PC-9 (cell line): ENCODE measurements around the gene PPAT. TPM values are rescaled to one million over a fixed set of nuclear protein-coding genes. Genes with fewer than 3 reads are reported as not detected.

Source experiments
- BruUV-seq: library from RNA; stranded (reverse); fragments of 400-500 nt; replicated peaks from 2 replicates; lab custom pipeline; 2021; lab: Mats Ljungman, UMichigan
- CTCF ChIA-PET: fragments of 300-600 bp; sonication (Branson Sonifier 250); formaldehyde crosslinking; loops from one replicate; lab custom pipeline; 2022; ENCODE audit warnings: antibody characterized with exemption; lab: Charles Lee
- POLR2A ChIA-PET: fragments of 300-600 bp; sonication (Branson Sonifier 250); formaldehyde crosslinking; loops from one replicate; lab custom pipeline; 2022; ENCODE audit warnings: antibody characterized with exemption; ENCODE audit not compliant: unreplicated experiment; lab: Charles Lee
- DNase-seq, 2 experiments: peaks; one replicate each; pipeline versions ENCODE4 v3.0.0 to v3.0.0-alpha.2; 2015 to 2022; ENCODE audit warnings: mixed read lengths in 1 of 2
- H2AFZ ChIP-seq: fragments of 200-600 bp; sonication (generic); 2 replicates; pipeline ENCODE4 v1.8.1; 2017; ENCODE audit warnings: antibody characterized with exemption
- H3F3A ChIP-seq: fragments of 200-600 bp; sonication (generic); 2 replicates; pipeline ENCODE4 v1.8.1; 2017; ENCODE audit warnings: antibody characterized with exemption, mild to moderate bottlenecking, low read depth; ENCODE audit not compliant: insufficient read depth
- H3K27ac ChIP-seq: fragments of 200-600 bp; sonication (generic); 2 replicates; pipeline ENCODE4 v1.6.1; 2016; ENCODE audit warnings: mixed run types
- H3K27me3 ChIP-seq: fragments of 200-600 bp; sonication (generic); 2 replicates; pipeline ENCODE4 v1.6.1; 2016; ENCODE audit warnings: low read depth, mixed run types; ENCODE audit not compliant: insufficient read depth
- H3K36me3 ChIP-seq: fragments of 200-600 bp; sonication (generic); 2 replicates; pipeline ENCODE4 v1.6.1; 2016; ENCODE audit warnings: low read depth, mixed run types
- H3K4me1 ChIP-seq: fragments of 200-600 bp; sonication (generic); replicated peaks from 2 replicates; pipeline ENCODE4 v1.6.1; 2016; ENCODE audit warnings: mixed run types; ENCODE audit not compliant: insufficient read depth
- H3K4me2 ChIP-seq: fragments of 200-600 bp; sonication (generic); 2 replicates; pipeline ENCODE4 v1.6.1; 2017; ENCODE audit warnings: mixed run types
- H3K4me3 ChIP-seq: fragments of 200-600 bp; sonication (generic); 2 replicates; pipeline ENCODE4 v1.6.1; 2016; ENCODE audit warnings: mixed run types
- H3K79me2 ChIP-seq: fragments of 200-600 bp; sonication (generic); 2 replicates; pipeline ENCODE4 v1.6.1; 2017; ENCODE audit warnings: low read depth, mixed run types
- H3K9me2 ChIP-seq: fragments of 200-600 bp; sonication (generic); 2 replicates; pipeline ENCODE4 v1.8.1; 2017; ENCODE audit warnings: mild to moderate bottlenecking; ENCODE audit not compliant: insufficient read depth
- H3K9me3 ChIP-seq: fragments of 200-600 bp; sonication (generic); 2 replicates; pipeline ENCODE4 v1.8.1; 2016; ENCODE audit warnings: low read depth; ENCODE audit not compliant: insufficient read depth
- H4K20me1 ChIP-seq: fragments of 200-600 bp; sonication (generic); 2 replicates; pipeline ENCODE4 v1.8.1; 2017; ENCODE audit not compliant: insufficient read depth
- EZH2 ChIP-seq: fragments of 200-600 bp; sonication (generic); IDR thresholded peaks from 2 replicates; pipeline ENCODE4 v1.8.0; 2017; ENCODE audit warnings: antibody characterized with exemption, low read depth
- intact Hi-C: fragments of 100-400 bp; cut with micrococcal nuclease; formaldehyde crosslinking; loops from one replicate; pipeline ENCODE4 v1.10.0; 2022; ENCODE audit not compliant: unreplicated experiment
- total RNA-seq: library from RNA; stranded (reverse); gene quantifications from 2 replicates; pipeline ENCODE4 v1.2.3, GENCODE V29; 2021
- TF ChIP-seq, protein P1 (sequence below): fragments of 200-600 bp; sonication (generic); conservative IDR thresholded peaks from 2 replicates; pipeline ENCODE4 v1.6.1; 2017; ENCODE audit warnings: mixed run types, antibody characterized with exemption, mild to moderate bottlenecking, moderate library complexity

The PPAT gene
- total RNA-seq, 1 experiment from 2014 or later: 21.3 TPM

DNA sequence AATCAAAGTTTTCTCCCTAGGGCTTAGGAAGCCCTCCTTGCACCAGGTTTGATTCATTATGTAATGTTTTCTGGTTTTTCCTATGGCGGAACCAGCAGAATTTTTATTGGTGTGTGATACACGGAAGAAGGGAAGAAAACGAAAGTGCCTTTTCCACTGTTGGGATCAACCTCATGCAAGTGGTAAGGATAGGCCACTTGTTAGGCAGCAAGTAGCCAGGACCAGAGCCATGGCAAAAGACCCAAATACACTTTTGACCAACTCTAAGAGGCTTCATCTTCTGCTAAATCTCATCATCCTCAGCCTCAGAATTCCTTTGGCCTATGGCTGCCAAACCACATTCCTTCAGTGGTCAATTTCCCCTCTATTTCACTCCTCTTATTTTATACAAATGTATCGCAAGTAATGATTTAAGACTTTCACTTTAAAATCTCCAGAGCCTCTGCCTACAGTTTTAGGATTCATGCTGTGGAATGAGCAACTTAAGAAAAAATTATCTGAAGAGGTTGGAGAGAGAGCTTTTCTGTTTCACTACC, 21.2 kb downstream of the PPAT start:
- Histone ChIP-seq H2AFZ (no peak overlapping the region), H3K79me2 (peaks cover 68% of the 10 kb centered on the region), H4K20me1 (peaks cover 6% of the 10 kb centered on the region; the same call in 1 of the 2 replicates), H3K4me3 (no peak overlapping the region), H3K9me2 (no peaks in the 10 kb centered on the region), H3K27ac (0 out of 2 replicates have a peak overlapping the region, but pooled peaks have one; percentile 3), H3F3A (peaks cover 16% of the 10 kb centered on the region), H3K4me1 (peaks cover 26% of the 10 kb centered on the region), H3K9me3 (no peaks in the 10 kb centered on the region), H3K4me2 (no peak overlapping the region), H3K27me3 (no peaks in the 10 kb centered on the region), H3K36me3 (no peaks in the 10 kb centered on the region)
- ChIA-PET CTCF (no interaction called here), POLR2A (no interaction called here)
- no peak for TF ChIP-seq EZH2
- no peak for DNase-seq
- BruUV-seq: no TSS peak
- intact Hi-C loops: no loop called here

DNA sequence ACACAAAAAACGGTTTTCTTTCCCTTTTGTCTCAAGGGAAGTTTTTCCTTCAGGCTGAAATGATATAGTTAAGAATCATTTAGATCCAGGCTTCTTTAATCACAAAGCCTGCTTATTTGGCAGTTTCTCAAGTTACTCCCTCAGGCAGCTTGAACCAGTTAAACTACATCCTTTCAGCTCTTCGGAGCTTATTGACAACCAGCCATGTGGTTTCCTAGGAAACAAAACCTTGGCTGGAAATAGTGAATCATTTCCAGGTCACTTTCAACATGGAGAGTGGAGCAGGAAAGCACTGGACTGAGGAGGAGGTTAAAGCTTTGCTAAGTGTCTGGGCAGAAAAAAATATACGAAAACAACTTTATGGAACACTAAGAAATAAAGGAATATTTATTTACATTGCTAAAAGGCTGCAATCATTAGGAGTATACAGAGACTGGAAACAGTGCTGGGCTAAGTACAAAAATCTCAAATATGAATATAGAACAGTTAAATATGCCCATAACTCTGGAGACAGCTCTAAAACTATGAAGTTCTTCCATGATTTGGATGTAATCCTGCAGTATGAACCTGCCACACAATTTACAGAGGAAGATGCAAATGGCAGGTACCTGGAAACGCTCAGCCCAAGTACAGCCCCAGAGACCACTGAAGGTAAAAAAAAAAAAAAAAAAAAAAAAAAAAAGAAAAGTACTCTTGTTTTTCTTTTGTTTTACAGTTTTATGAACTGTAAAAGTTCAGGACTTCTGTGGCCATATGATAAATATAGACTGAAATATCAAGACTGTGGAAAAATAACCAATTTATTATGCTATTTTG, 25.0 kb downstream of the PPAT start:
- no peak for TF ChIP-seq EZH2
- TF ChIP-seq, protein P1, sequence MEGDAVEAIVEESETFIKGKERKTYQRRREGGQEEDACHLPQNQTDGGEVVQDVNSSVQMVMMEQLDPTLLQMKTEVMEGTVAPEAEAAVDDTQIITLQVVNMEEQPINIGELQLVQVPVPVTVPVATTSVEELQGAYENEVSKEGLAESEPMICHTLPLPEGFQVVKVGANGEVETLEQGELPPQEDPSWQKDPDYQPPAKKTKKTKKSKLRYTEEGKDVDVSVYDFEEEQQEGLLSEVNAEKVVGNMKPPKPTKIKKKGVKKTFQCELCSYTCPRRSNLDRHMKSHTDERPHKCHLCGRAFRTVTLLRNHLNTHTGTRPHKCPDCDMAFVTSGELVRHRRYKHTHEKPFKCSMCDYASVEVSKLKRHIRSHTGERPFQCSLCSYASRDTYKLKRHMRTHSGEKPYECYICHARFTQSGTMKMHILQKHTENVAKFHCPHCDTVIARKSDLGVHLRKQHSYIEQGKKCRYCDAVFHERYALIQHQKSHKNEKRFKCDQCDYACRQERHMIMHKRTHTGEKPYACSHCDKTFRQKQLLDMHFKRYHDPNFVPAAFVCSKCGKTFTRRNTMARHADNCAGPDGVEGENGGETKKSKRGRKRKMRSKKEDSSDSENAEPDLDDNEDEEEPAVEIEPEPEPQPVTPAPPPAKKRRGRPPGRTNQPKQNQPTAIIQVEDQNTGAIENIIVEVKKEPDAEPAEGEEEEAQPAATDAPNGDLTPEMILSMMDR: no peak
- ChIA-PET POLR2A (interaction anchor here (0.5 to 1.1 kb wide), 5 partner anchors 23 to 1241 kb away, joined by 3 to 5 read pairs (median 3); partner anchors contain the start of gene AASDH), CTCF (interaction anchor here (0.6 kb wide), 1 partner anchor 984 kb away, joined by 8 read pairs; no protein-coding TSS in a partner anchor)
- peak overlapping the region; percentile 80 for H3K4me2 ChIP-seq
- no TSS peak for BruUV-seq
- H3K4me3 ChIP-seq: peak overlapping the region; percentile 48; the same call in 1 of the 2 replicates
- H3F3A ChIP-seq: peaks cover 16% of the 10 kb centered on the region
- H2AFZ ChIP-seq: peak overlapping the region; percentile 37; the same call in 1 of the 2 replicates
- H3K9me2 ChIP-seq: no peaks in the 10 kb centered on the region
- H3K36me3 ChIP-seq: no peaks in the 10 kb centered on the region
- peak; percentile 51 to 93 for DNase-seq
- H3K27me3 ChIP-seq: no peaks in the 10 kb centered on the region
- H3K79me2 ChIP-seq: peaks cover 56% of the 10 kb centered on the region
- no peaks in the 10 kb centered on the region for H3K9me3 ChIP-seq
- peak overlapping the region; percentile 69 for H3K27ac ChIP-seq
- peaks cover 29% of the 10 kb centered on the region for H3K4me1 ChIP-seq
- H4K20me1 ChIP-seq: peaks cover 5% of the 10 kb centered on the region; the same call in 1 of the 2 replicates
- intact Hi-C loops: loop anchor here (2.0 kb wide), 1 partner anchor 24 kb away; the partner anchor contains the start of gene PPAT

DNA sequence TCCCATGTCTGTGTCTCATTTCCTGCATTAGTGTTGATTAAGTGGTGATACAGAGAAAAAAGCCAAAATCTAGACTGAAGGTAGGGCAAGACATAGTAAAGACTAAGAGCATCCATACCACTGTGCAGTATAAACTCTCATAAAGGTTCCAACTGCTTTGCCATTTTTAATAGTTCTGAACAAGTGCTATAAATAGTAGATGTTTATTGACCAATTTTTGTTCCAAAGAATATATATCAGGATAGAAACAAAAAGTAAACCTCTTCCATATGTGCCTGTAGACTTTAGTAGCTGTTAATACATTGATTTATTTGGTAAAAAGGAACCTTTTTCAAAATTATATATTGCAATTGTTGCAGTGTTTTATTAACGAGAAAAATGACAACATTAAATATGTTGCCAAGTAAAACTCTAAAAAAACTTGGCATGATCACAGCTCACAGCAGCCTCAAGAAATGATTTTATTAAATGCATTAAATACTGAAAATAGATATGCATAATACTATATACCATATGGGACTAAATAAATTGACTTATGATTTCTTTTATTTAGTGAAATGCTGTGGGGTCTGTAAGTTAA, 25.8 kb downstream of the PPAT start:
- Histone ChIP-seq H3K4me1 (peaks cover 29% of the 10 kb centered on the region), H3K4me3 (peak overlapping the region; percentile 13; the same call in 1 of the 2 replicates), H2AFZ (no peak overlapping the region), H3K27ac (peak overlapping the region; percentile 69), H3K9me2 (no peaks in the 10 kb centered on the region), H3K27me3 (no peaks in the 10 kb centered on the region), H4K20me1 (peaks cover 5% of the 10 kb centered on the region; the same call in 1 of the 2 replicates), H3K9me3 (no peaks in the 10 kb centered on the region), H3K36me3 (no peaks in the 10 kb centered on the region), H3K79me2 (peaks cover 52% of the 10 kb centered on the region), H3F3A (peaks cover 16% of the 10 kb centered on the region), H3K4me2 (peak overlapping the region; percentile 80)
- ChIA-PET CTCF (no interaction called here), POLR2A (interaction anchor here (0.5 to 1.1 kb wide), 4 partner anchors 22 to 1239 kb away, joined by 3 to 5 read pairs (median 3); partner anchors contain the start of gene AASDH)
- TF ChIP-seq, protein P1: no peak
- TF ChIP-seq EZH2: no peak
- intact Hi-C loops: loop anchor here (2.0 kb wide), 1 partner anchor 25 kb away; the partner anchor contains the start of gene PPAT
- no peak for DNase-seq
- no TSS peak for BruUV-seq
